A549 (cell line): Measurements from ENCODE around the gene DBNDD1. TPM values are rescaled to one million over a fixed set of nuclear protein-coding genes. Genes with fewer than 3 reads are reported as not detected.

Experiments
- ATAC-seq, 2 experiments: fragments of 200-7000 bp in 1 of 2; fragments of >200 bp in 1 of 2; cut with Nextera tagmentation in 1 of 2; cut with Tn5 transposase in 1 of 2; 3 replicates each; pipeline versions ENCODE4 v1.8.0 to v1.9.1; 2018 to 2020; ENCODE audit warnings: mild to moderate bottlenecking in 1 of 2, moderate library complexity in 1 of 2
- CTCF ChIA-PET: fragments of 300-600 bp; sonication (Branson Sonifier 250); formaldehyde crosslinking; extraction: SDS; loops from one replicate; lab custom pipeline; 2021; ENCODE audit warnings: antibody characterized with exemption, inconsistent platforms; lab: Yijun Ruan, JAX
- POLR2A ChIA-PET: fragments of 350-600 bp; formaldehyde crosslinking; extraction: SDS; loops from one replicate; lab custom pipeline; 2021; ENCODE audit warnings: antibody characterized with exemption, inconsistent platforms; lab: Yijun Ruan, JAX
- DNase-seq, 2 experiments: peaks; one replicate each; pipeline versions ENCODE4 v3.0.0 to v3.0.0-alpha.2; 2011 to 2016; ENCODE audit warnings: low read depth in 1 of 2, low spot score in 1 of 2
- FAIRE-seq: peaks from 2 replicates; lab custom pipeline; 2011; peaks lifted over from hg19 to GRCh38; lab: Jason Lieb, UNC
- H3K27ac ChIP-seq, 2 experiments: fragments of >200 bp; sonication (Bioruptor Twin); formaldehyde crosslinking; 3 replicates each; pipeline ENCODE4 v1.5.1; 2016 to 2017
- H3K4me1 ChIP-seq: fragments of >200 bp; sonication (Bioruptor Twin); formaldehyde crosslinking; 3 replicates; pipeline ENCODE4 v1.6.1; 2016
- H3K4me2 ChIP-seq: fragments of >200 bp; sonication (Bioruptor Twin); formaldehyde crosslinking; 3 replicates; pipeline ENCODE4 v1.6.1; 2016
- H3K4me3 ChIP-seq: fragments of >200 bp; sonication (Bioruptor Twin); formaldehyde crosslinking; 3 replicates; pipeline ENCODE4 v1.5.1; 2016
- H3K9me3 ChIP-seq: fragments of >200 bp; sonication (Bioruptor Twin); formaldehyde crosslinking; 3 replicates; pipeline ENCODE4 v1.6.1; 2016
- BHLHE40 ChIP-seq: IDR thresholded peaks from 2 replicates; pipeline ENCODE4 v1.6.1; 2012; ENCODE audit warnings: low read depth, low read length, inconsistent platforms
- CBX2 ChIP-seq: fragments of 200-600 bp; sonication (generic); IDR thresholded peaks from 2 replicates; pipeline ENCODE4 v1.6.1; 2016; ENCODE audit warnings: low read depth, mild to moderate bottlenecking, borderline replicate concordance
- CEBPB ChIP-seq, 2 experiments: fragments of >200 bp in 1 of 2; sonication (Bioruptor Twin) in 1 of 2; formaldehyde crosslinking in 1 of 2; IDR thresholded peaks; 2 replicates each; pipeline ENCODE4 v1.6.1; 2012 to 2016
- CHD2 ChIP-seq: fragments of 150-350 bp; IDR thresholded peaks from 2 replicates; pipeline ENCODE4 v1.6.1; 2014; ENCODE audit warnings: low read length; ENCODE audit not compliant: partially characterized antibody
- EHF ChIP-seq: fragments of 250-450 bp; sonication (Bioruptor Pico); IDR thresholded peaks from 2 replicates; pipeline ENCODE4 v1.5.0; 2020; ENCODE audit warnings: mild to moderate bottlenecking
- EP300 ChIP-seq, 2 experiments: fragments of >200 bp; sonication (Bioruptor Twin); formaldehyde crosslinking; IDR thresholded peaks; 2 replicates in 1 of 2; 3 replicates in 1 of 2; pipeline ENCODE4 v1.6.1; 2016 to 2017
- ESRRA ChIP-seq: fragments of 150-350 bp; IDR thresholded peaks from 2 replicates; pipeline ENCODE4 v1.6.1; 2014; ENCODE audit warnings: mild to moderate bottlenecking, low read length, borderline replicate concordance
- FOSB ChIP-seq: fragments of 250-450 bp; sonication (Bioruptor Pico); IDR thresholded peaks from 2 replicates; pipeline ENCODE4 v1.5.0; 2020; ENCODE audit warnings: mild to moderate bottlenecking, moderate library complexity
- GATA3 ChIP-seq: IDR thresholded peaks from 2 replicates; pipeline ENCODE4 v1.6.1; 2012; ENCODE audit warnings: borderline replicate concordance
- HDAC2 ChIP-seq: fragments of 200-600 bp; sonication (generic); IDR thresholded peaks from 2 replicates; pipeline ENCODE4 v1.6.1; 2016
- HOXB13 ChIP-seq: fragments of 250-450 bp; sonication (Bioruptor Pico); IDR thresholded peaks from 2 replicates; pipeline ENCODE4 v1.5.0; 2020; ENCODE audit warnings: low read depth, mild to moderate bottlenecking, moderate library complexity
- HOXB5 ChIP-seq: fragments of 250-450 bp; sonication (Bioruptor Pico); IDR thresholded peaks from 2 replicates; pipeline ENCODE4 v1.5.0; 2020; ENCODE audit warnings: mild to moderate bottlenecking, moderate library complexity
- JUN ChIP-seq, 2 experiments: fragments of >200 bp; sonication (Bioruptor Twin); formaldehyde crosslinking; IDR thresholded peaks; 2 replicates in 1 of 2; 3 replicates in 1 of 2; pipeline ENCODE4 v1.6.1; 2016 to 2017
- JUNB ChIP-seq: fragments of >200 bp; sonication (Bioruptor Twin); formaldehyde crosslinking; IDR thresholded peaks from 2 replicates; pipeline ENCODE4 v1.6.1; 2016
- KDM5A ChIP-seq: fragments of 200-600 bp; sonication (generic); IDR thresholded peaks from 2 replicates; pipeline ENCODE4 v1.6.1; 2016; ENCODE audit warnings: antibody characterized with exemption, mild to moderate bottlenecking
- MAZ ChIP-seq: fragments of 150-350 bp; IDR thresholded peaks from 2 replicates; pipeline ENCODE4 v1.6.1; 2014; ENCODE audit warnings: antibody characterized with exemption, low read depth, low read length, borderline replicate concordance
- MYC ChIP-seq: IDR thresholded peaks from 2 replicates; pipeline ENCODE4 v1.6.1; 2012; ENCODE audit warnings: mild to moderate bottlenecking, inconsistent platforms, low read length, improper control_type of control experiment, borderline replicate concordance
- NR3C1 ChIP-seq: fragments of >200 bp; sonication (Bioruptor Twin); formaldehyde crosslinking; IDR thresholded peaks from 3 replicates; pipeline ENCODE4 v1.6.1; 2017
- PHF8 ChIP-seq: fragments of 200-600 bp; sonication (generic); IDR thresholded peaks from 2 replicates; pipeline ENCODE4 v1.6.1; 2016; ENCODE audit warnings: low read depth, mild to moderate bottlenecking, antibody characterized with exemption, moderate library complexity, borderline replicate concordance
- POLR2A ChIP-seq: IDR thresholded peaks from 2 replicates; pipeline ENCODE4 v1.6.1; 2012; ENCODE audit warnings: mild to moderate bottlenecking, low read length
- POLR2AphosphoS2 ChIP-seq: conservative IDR thresholded peaks from 2 replicates; pipeline ENCODE4 v1.6.1; 2012; ENCODE audit warnings: low read length, improper control_type of control experiment, inconsistent platforms
- SMC3 ChIP-seq: fragments of >200 bp; sonication (Bioruptor Twin); formaldehyde crosslinking; IDR thresholded peaks from 3 replicates; pipeline ENCODE4 v1.6.1; 2018; ENCODE audit warnings: inconsistent platforms
- TFCP2L1 ChIP-seq: fragments of 250-450 bp; sonication (Bioruptor Pico); IDR thresholded peaks from 2 replicates; pipeline ENCODE4 v1.5.0; 2021; ENCODE audit warnings: mild to moderate bottlenecking
- TP53 ChIP-seq: fragments of 250-450 bp; sonication (Bioruptor Pico); IDR thresholded peaks from 2 replicates; pipeline ENCODE4 v1.5.0; 2021; ENCODE audit warnings: mild to moderate bottlenecking, moderate library complexity
- ZC3H11A ChIP-seq: fragments of 450-650 bp; IDR thresholded peaks from 2 replicates; pipeline ENCODE4 v1.6.1; 2014; ENCODE audit warnings: antibody characterized with exemption, mild to moderate bottlenecking
- ZNF302 ChIP-seq: fragments of 250-450 bp; sonication (Bioruptor Pico); IDR thresholded peaks from 2 replicates; pipeline ENCODE4 v1.9.0; 2021; ENCODE audit warnings: inconsistent platforms, mild to moderate bottlenecking, moderate library complexity
- ZSCAN20 ChIP-seq: fragments of 250-450 bp; sonication (Bioruptor Pico); IDR thresholded peaks from 2 replicates; pipeline ENCODE4 v1.8.0; 2022; ENCODE audit warnings: mild to moderate bottlenecking, moderate library complexity
- WGBS: methylation state at CpG from one replicate; pipeline ENCODE4 v1.1.6; 2017; ENCODE audit errors: missing lambda C conversion rate; 5-methylcytosine and 5-hydroxymethylcytosine counted together
- polyA plus RNA-seq, 4 experiments: library from polyadenylated mRNA; depleted of rRNA in 3 of 4; stranded (reverse); fragments of >200 nt; fragmentation: RNase III in 1 of 4; extraction: RNeasy Plus Mini Kit Qiagen cat#74134 plus additional on column Dnase treatment in 1 of 4; gene quantifications; 2 replicates in 3 of 4; 3 replicates in 1 of 4; pipeline ENCODE4 v1.2.3, GENCODE V29; 2011 to 2017
- TF ChIP-seq, protein P1 (sequence below): fragments of 250-450 bp; sonication (Bioruptor Pico); IDR thresholded peaks from 2 replicates; pipeline ENCODE4 v1.5.0; 2020; ENCODE audit warnings: low read depth, mild to moderate bottlenecking, moderate library complexity
- TF ChIP-seq, protein P2 (sequence below): IDR thresholded peaks from 2 replicates; pipeline ENCODE4 v1.6.1; 2012
- TF ChIP-seq, protein P3 (sequence below): IDR thresholded peaks from 2 replicates; pipeline ENCODE4 v1.6.1; 2012
- TF ChIP-seq, protein P4 (sequence below): fragments of >200 bp; sonication (Bioruptor Twin); formaldehyde crosslinking; IDR thresholded peaks from 3 replicates; pipeline ENCODE4 v1.6.1; 2016
- TF ChIP-seq, protein P5 (sequence below): fragments of 200-600 bp; sonication (generic); IDR thresholded peaks from 2 replicates; pipeline ENCODE4 v1.6.1; 2016; ENCODE audit warnings: antibody characterized with exemption, mild to moderate bottlenecking, moderate library complexity

Gene DBNDD1
- polyA plus RNA-seq, 2 of the 4 experiments (the other 2 are of a cell fraction): 23.0 to 43.8 TPM

DNA sequence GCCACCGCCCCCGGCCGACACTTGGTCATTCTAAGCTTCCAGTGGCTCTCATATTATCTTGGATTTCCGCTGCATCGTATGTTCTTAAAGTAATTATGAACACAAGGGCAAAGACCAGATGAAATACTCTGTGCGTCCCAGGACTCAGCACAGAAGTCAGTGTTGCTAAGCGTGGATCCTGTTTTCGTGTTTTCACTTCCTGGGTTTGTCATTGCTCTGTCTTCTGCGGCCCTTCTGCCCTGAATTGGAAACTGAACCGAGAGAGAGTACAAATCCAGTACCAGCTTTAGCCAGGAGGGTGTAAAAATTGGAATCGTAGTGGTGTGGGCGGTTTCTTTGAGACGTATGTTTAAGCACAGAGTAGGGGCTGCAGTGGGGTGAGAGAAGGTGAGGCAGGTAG lies 32.7 kb downstream of the DBNDD1 start:
- no peak for DNase-seq
- TF ChIP-seq TP53 (CRISPR knock-in tag): no peak
- no peak for TF ChIP-seq MYC
- no peak for TF ChIP-seq PHF8
- TF ChIP-seq ESRRA: no peak
- TF ChIP-seq GATA3: no peak
- TF ChIP-seq CEBPB (IDR thresholded peaks at IDR 0.05): no peak
- TF ChIP-seq, protein P1, sequence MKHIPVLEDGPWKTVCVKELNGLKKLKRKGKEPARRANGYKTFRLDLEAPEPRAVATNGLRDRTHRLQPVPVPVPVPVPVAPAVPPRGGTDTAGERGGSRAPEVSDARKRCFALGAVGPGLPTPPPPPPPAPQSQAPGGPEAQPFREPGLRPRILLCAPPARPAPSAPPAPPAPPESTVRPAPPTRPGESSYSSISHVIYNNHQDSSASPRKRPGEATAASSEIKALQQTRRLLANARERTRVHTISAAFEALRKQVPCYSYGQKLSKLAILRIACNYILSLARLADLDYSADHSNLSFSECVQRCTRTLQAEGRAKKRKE: no peak
- no peak for TF ChIP-seq SMC3
- TF ChIP-seq MAZ: no peak
- no peak for TF ChIP-seq ZNF302 (CRISPR knock-in tag)
- no peak for TF ChIP-seq ZSCAN20
- no peak for TF ChIP-seq FOSB (CRISPR knock-in tag)
- TF ChIP-seq CBX2: no peak
- no peak for TF ChIP-seq POLR2A
- TF ChIP-seq TFCP2L1 (CRISPR knock-in tag): no peak
- TF ChIP-seq POLR2AphosphoS2: no peak
- TF ChIP-seq, protein P2, sequence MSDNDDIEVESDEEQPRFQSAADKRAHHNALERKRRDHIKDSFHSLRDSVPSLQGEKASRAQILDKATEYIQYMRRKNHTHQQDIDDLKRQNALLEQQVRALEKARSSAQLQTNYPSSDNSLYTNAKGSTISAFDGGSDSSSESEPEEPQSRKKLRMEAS: no peak
- no peak for TF ChIP-seq HOXB5 (CRISPR knock-in tag)
- TF ChIP-seq JUN (IDR thresholded peaks at IDR 0.05): no peak
- TF ChIP-seq KDM5A: no peak
- FAIRE-seq: no peak
- ChIA-PET POLR2A (no interaction called here), CTCF (interaction anchor here (0.9 kb wide), 1 partner anchor 13 kb away, joined by 3 read pairs; no protein-coding TSS in a partner anchor)
- H3K4me3 ChIP-seq: no peak overlapping the region
- no peak for ATAC-seq
- WGBS: 96% methylated on average over 13 of the region's 13 CpGs
- H3K4me2 ChIP-seq: no peak overlapping the region
- H3K4me1 ChIP-seq: no peaks in the 10 kb centered on the region
- H3K9me3 ChIP-seq: peaks cover 5% of the 10 kb centered on the region; the same call in 1 of the 3 replicates
- H3K27ac ChIP-seq: no peak overlapping the region

DNA sequence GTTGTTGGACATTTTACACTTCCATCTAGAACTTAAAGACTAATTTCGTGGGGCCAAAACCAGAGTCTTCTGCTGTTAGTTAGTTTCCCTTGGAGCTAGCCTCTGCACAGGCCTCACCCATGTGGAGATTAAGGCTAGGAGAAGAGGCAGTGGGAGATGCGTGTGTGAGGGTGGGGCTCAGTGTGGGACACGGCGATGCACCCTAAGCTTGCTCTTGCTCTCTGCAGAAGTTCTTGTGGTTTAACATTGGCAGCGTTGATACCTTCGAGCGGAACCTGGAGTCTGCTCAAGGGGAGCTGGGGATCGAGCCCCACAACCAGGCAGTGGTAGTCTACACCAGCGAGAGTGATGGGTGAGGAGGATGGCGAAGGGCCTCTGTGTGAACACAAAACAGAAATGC lies 34.0 kb downstream of the DBNDD1 start:
- Histone ChIP-seq H3K4me3 (no peak overlapping the region), H3K4me2 (no peak overlapping the region), H3K9me3 (no peaks in the 10 kb centered on the region), H3K27ac (no peak overlapping the region), H3K4me1 (no peaks in the 10 kb centered on the region)
- ChIA-PET POLR2A (interaction anchor here (0.5 kb wide), 1 partner anchor 98 kb away, joined by 3 read pairs; no protein-coding TSS in a partner anchor), CTCF (interaction anchor here (2.0 kb wide), 1 partner anchor 11 kb away, joined by 7 read pairs; no protein-coding TSS in a partner anchor)
- DNase-seq (no peak), FAIRE-seq (no peak), ATAC-seq (no peak)
- WGBS: 95% methylated on average over 10 of the region's 10 CpGs
- TF ChIP-seq ESRRA (no peak), TFCP2L1 (CRISPR knock-in tag) (no peak), EP300 (IDR thresholded peaks at IDR 0.05) (no peak), JUNB (no peak), CHD2 (no peak), BHLHE40 (no peak), NR3C1 (no peak), KDM5A (no peak), ZC3H11A (no peak), POLR2AphosphoS2 (no peak), EHF (no peak), HDAC2 (no peak), HOXB13 (CRISPR knock-in tag) (no peak), ZSCAN20 (no peak)
- TF ChIP-seq, protein P3, sequence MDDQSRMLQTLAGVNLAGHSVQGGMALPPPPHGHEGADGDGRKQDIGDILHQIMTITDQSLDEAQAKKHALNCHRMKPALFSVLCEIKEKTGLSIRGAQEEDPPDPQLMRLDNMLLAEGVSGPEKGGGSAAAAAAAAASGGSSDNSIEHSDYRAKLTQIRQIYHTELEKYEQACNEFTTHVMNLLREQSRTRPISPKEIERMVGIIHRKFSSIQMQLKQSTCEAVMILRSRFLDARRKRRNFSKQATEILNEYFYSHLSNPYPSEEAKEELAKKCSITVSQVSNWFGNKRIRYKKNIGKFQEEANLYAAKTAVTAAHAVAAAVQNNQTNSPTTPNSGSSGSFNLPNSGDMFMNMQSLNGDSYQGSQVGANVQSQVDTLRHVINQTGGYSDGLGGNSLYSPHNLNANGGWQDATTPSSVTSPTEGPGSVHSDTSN: no peak
- TF ChIP-seq, protein P1: no peak
- TF ChIP-seq, protein P4, sequence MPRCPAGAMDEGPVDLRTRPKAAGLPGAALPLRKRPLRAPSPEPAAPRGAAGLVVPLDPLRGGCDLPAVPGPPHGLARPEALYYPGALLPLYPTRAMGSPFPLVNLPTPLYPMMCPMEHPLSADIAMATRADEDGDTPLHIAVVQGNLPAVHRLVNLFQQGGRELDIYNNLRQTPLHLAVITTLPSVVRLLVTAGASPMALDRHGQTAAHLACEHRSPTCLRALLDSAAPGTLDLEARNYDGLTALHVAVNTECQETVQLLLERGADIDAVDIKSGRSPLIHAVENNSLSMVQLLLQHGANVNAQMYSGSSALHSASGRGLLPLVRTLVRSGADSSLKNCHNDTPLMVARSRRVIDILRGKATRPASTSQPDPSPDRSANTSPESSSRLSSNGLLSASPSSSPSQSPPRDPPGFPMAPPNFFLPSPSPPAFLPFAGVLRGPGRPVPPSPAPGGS: no peak
- TF ChIP-seq, protein P5, sequence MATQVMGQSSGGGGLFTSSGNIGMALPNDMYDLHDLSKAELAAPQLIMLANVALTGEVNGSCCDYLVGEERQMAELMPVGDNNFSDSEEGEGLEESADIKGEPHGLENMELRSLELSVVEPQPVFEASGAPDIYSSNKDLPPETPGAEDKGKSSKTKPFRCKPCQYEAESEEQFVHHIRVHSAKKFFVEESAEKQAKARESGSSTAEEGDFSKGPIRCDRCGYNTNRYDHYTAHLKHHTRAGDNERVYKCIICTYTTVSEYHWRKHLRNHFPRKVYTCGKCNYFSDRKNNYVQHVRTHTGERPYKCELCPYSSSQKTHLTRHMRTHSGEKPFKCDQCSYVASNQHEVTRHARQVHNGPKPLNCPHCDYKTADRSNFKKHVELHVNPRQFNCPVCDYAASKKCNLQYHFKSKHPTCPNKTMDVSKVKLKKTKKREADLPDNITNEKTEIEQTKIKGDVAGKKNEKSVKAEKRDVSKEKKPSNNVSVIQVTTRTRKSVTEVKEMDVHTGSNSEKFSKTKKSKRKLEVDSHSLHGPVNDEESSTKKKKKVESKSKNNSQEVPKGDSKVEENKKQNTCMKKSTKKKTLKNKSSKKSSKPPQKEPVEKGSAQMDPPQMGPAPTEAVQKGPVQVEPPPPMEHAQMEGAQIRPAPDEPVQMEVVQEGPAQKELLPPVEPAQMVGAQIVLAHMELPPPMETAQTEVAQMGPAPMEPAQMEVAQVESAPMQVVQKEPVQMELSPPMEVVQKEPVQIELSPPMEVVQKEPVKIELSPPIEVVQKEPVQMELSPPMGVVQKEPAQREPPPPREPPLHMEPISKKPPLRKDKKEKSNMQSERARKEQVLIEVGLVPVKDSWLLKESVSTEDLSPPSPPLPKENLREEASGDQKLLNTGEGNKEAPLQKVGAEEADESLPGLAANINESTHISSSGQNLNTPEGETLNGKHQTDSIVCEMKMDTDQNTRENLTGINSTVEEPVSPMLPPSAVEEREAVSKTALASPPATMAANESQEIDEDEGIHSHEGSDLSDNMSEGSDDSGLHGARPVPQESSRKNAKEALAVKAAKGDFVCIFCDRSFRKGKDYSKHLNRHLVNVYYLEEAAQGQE: no peak
